ENCODE measurements around the gene RNLS. TPM values are rescaled to one million over a fixed set of nuclear protein-coding genes. Genes with fewer than 3 reads are reported as not detected.

Gene RNLS
- total RNA-seq, 1 experiment from 2014 or later: 8.7 TPM

GRCh38 chr10:88530093-88530492, 53.0 kb downstream of the RNLS start:
- POLR2A ChIA-PET: no interaction called here

GRCh38 chr10:88528806-88529570, 54.1 kb downstream of the RNLS start:
- CTCF ChIA-PET: no interaction called here
- Mint-ChIP-seq H3K27ac (no peak overlapping the region), H3K36me3 (no peaks in the 10 kb centered on the region), H3K27me3 (ENCODE audit: low read depth) (no peaks in the 10 kb centered on the region), H3K4me1 (peaks cover 20% of the 10 kb centered on the region), H3K4me3 (no peak overlapping the region), H3K9me3 (no peaks in the 10 kb centered on the region)
- ATAC-seq (no peak), DNase-seq (ENCODE audit: low spot score) (no peak)
- POLR2A ChIA-PET: no interaction called here
- no peak for TF ChIP-seq AR (CRISPR knock-in tag; IDR thresholded peaks at IDR 0.05)

More at GRCh38 chr10:88530093-88530492, 53.0 kb downstream of the RNLS start:
- no peak overlapping the region for H3K4me3 Mint-ChIP-seq
- ATAC-seq (no peak), DNase-seq (ENCODE audit: low spot score) (no peak)
- H3K4me1 Mint-ChIP-seq: peaks cover 22% of the 10 kb centered on the region
- CTCF ChIA-PET: no interaction called here
- H3K27ac Mint-ChIP-seq: no peak overlapping the region
- H3K27me3 Mint-ChIP-seq (ENCODE audit: low read depth): no peaks in the 10 kb centered on the region
- H3K9me3 Mint-ChIP-seq: no peaks in the 10 kb centered on the region
- TF ChIP-seq PREB (CRISPR knock-in tag; IDR thresholded peaks at IDR 0.05; ENCODE audit: borderline replicate concordance) (no peak), NR2C2 (CRISPR knock-in tag; IDR thresholded peaks at IDR 0.05) (no peak), NFE2L1 (CRISPR knock-in tag; IDR thresholded peaks at IDR 0.05) (no peak), GTF2I (CRISPR knock-in tag; conservative IDR thresholded peaks at IDR 0.05) (no peak), MYBL2 (CRISPR knock-in tag; IDR thresholded peaks at IDR 0.05) (no peak), ELF4 (CRISPR knock-in tag; IDR thresholded peaks at IDR 0.05; ENCODE audit: low read depth) (no peak), GRHL2 (CRISPR knock-in tag; IDR thresholded peaks at IDR 0.05; ENCODE audit: insufficient replicate concordance, severe bottlenecking) (no peak), NR3C1 (CRISPR knock-in tag; conservative IDR thresholded peaks at IDR 0.05; ENCODE audit: low read depth) (no peak), ZNF425 (CRISPR knock-in tag; conservative IDR thresholded peaks at IDR 0.05) (no peak), RELA (CRISPR knock-in tag; IDR thresholded peaks at IDR 0.05; ENCODE audit: borderline replicate concordance) (no peak), TEAD4 (CRISPR knock-in tag; IDR thresholded peaks at IDR 0.05) (no peak), ATF1 (CRISPR knock-in tag; IDR thresholded peaks at IDR 0.05) (no peak), JUN (CRISPR knock-in tag; IDR thresholded peaks at IDR 0.05) (no peak), ATF3 (CRISPR knock-in tag; conservative IDR thresholded peaks at IDR 0.05) (no peak), TEAD1 (CRISPR knock-in tag; IDR thresholded peaks at IDR 0.05) (no peak), ZNF423 (CRISPR knock-in tag; IDR thresholded peaks at IDR 0.05) (no peak)
- H3K36me3 Mint-ChIP-seq: no peaks in the 10 kb centered on the region

All from WTC11 (cell line).